Measurements from ENCODE around the gene TRPV6.

The TRPV6 gene

DNA sequence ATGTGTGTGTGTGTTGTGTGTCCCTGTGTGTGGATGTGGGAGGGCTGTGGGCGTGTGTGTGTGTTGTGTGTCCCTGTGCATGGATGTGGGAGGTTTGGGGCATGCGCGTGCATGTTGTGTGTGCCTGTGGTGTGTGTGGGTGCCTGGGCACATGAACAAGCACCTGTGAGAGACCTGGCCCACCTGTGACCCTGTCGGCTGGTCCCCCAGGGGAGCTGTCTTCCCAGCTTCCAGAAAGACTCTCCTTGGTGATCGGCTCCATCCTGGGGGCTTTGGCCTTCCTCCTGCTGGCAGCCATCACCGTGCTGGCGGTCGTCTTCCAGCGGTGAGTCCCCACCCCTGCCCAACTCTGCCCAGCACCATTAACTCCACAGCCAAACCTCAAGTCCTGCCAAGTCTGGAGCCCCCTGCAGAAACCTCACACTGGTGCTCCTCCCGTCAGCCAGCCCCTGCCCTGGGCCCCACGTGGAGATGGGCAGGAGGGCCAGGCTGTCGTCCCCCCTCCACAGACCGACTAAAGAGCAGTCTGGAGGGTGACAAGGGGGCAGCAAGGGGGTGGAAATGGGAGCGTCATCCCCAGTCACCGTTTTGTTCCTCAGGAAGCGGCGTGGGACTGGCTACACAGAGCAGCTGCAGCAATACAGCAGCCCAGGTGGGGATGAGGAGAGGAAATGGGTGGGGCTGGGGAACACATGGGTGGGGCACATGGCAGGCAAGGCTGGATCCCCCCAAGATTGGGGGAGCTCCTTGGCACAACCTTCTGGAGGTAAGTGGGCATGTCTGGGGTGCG, 18.0 kb downstream of the TRPV6 start:
- DNase-seq = no peak

DNA sequence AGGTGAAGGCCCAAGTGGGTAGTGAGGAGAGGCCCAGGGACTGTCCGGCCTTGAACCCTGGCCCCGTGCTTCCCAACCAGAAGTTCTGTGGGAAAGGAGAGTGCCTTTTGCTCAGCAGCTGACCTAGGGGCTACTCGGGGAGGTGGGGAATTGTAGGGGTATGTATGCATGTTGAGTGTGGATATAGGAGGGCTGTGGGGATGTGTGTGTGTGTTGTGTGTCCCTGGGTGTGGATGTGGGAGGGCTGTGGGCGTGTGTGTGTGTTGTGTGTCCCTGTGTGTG, 18.5 kb downstream of the TRPV6 start:
- no peak for DNase-seq

GRCh38 chr7:142866361-142867096, 19.0 kb downstream of the TRPV6 start:
- no peak for DNase-seq

DNA sequence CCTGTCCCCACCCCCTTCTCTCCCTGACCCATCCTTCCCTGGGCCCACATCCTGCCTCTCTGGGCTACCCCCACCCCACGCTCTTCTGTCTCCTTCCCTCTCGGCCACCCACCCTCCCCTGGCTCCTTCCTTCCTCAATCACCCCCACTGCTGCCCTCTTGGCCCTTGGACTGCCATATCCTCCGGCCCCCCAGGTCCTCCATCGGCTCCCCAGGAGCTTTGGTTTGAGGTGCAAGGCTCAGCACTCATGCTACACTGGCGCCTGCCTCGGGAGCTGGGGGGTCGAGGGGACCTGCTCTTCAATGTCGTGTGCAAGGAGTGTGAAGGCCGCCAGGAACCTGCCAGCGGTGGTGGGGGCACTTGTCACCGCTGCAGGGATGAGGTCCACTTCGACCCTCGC, 19.8 kb downstream of the TRPV6 start:
- DNase-seq = no peak

- no peak for DNase-seq
These were observed 20.4 kb downstream of the TRPV6 start for GRCh38 chr7:142864980-142865747.

- DNase-seq = no peak
These were observed 21.5 kb downstream of the TRPV6 start for GRCh38 chr7:142863891-142864685.

DNA sequence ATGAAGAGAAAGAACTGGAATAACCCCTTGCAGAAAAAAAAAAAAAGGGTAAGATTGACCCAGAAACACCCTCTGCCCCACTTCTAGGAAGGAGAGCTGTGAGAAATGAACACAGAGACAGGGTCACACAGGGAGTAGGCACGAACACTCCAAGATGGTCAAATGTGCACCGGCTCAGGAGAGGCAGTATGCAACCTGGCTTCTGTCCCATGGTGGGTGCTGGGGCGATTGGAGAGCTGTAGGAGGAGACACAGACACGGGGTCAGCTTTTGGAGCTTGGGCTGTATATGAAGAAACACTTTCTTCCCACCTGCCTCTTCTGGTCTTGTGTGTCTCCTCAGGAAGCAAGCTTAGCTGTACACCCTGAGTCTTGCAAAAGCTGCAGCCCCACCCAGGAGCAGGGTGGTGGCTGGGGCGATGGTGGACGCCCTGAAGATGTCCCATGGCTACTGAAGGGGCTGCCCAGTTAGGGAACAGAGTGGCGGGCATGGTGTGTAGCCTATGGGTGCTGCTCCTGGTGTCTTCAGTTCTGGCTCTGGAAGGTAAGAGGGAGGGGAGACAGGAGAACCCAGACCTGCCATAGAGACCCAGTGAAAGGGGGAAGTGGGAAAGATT, 22.7 kb downstream of the TRPV6 start:
- no peak for DNase-seq

GRCh38 chr7:142862351-142862750, 23.2 kb downstream of the TRPV6 start:
- DNase-seq = no peak

DNA sequence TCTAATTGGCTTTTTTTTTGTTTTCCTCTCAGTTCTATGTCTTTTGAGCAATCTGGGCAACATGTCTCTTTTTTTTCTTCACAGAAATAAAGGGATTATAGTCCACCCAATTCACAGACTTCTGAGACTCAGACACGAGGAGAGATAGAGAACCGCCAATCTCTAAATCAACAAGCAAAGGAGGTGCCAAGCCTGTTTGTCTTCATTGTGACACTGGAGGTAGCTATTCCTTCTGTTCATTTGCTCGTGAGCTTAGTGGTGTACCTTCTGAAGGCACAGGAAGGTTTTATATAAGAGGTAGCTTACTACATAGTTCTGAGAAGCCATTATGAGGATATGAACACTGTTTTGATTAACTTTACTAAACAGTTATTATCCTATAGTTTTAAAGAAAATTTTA, 24.6 kb downstream of the TRPV6 start:
- no peak for DNase-seq

- DNase-seq = no peak
These were observed 25.7 kb downstream of the TRPV6 start for GRCh38 chr7:142859829-142860228.

GRCh38 chr7:142859411-142859810, 26.1 kb downstream of the TRPV6 start:
- DNase-seq = no peak

- DNase-seq = no peak
These were observed 27.9 kb downstream of the TRPV6 start for GRCh38 chr7:142857625-142858024.

- no peak for DNase-seq
These were observed 28.8 kb downstream of the TRPV6 start for GRCh38 chr7:142856565-142857245.

DNA sequence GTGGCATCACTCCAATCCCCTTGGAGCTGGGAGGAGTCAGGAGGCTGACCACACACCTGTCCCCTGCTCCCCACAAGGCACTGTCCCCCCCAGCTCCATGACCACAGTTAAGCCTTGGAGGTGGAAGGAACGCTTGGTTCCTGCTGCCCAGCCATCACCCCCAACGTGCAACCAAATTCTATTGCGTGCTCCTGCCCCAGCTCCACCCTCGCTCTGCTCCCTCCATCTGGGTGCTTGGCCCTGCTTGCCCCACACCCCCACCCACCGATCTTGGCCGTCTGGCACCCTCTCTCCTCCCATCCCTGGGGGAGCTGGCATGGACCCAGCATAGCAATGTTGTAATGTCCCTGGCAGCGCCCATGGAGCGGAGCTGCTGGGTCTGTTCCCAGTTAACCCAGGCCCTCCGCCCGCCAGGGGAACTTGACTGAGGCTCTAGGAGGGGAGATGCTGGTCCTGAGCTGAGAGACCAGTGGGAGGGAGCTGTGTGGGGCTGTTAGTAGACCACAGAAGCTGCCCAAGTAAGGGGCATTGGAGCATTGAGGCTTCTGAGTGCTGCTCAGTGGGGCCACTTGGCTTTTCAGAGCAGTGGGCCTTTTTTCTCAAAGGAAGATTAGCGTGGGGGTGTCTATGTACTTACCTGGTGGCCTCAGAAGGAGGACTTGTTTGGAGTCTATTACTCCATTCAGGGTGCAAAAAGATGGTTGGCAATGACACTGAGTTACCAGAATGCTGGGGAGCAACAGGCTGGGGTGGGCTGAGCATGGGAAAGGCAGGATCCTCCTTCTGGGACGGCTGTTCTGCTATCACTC, 29.6 kb downstream of the TRPV6 start:
- DNase-seq = no peak

DNA sequence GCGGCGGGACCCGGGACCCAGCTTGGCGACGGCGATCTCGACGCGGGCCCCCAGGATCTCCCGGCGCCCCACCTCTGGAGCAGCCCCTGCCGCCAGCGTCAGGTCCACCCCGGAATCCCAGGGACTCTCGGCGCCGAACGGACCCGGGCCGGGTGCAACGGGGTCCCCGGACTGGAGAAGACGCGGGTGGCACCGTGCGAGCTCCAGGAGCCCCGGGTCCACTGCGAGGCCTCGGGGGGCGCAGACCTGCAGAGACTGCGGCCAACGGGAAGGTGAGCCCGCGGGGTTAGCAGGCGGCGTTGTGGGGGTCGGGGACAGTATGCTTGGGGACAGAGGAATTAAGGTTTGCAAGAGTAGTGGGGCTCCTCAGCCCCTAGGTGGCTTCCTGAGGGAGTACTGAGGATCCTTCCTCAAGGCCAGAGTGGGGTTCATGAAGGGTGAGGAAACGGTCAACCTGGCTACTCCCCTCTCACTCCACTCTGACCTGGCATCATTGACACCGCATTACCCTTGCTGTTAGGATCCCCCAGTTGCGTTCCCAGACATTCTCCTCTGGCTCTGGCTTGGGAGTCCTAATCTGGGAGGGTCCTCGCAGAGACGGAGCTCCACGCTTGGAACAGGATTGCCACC, 30.3 kb downstream of the TRPV6 start:
- no peak for DNase-seq

- no peak for DNase-seq
These were observed 31.0 kb downstream of the TRPV6 start, which contains the start of gene EPHB6 for GRCh38 chr7:142854372-142855113. EPHB6 (plus strand) TSS chr7:142855076; CDS start chr7:142863228, 8,152 bp downstream.

DNA sequence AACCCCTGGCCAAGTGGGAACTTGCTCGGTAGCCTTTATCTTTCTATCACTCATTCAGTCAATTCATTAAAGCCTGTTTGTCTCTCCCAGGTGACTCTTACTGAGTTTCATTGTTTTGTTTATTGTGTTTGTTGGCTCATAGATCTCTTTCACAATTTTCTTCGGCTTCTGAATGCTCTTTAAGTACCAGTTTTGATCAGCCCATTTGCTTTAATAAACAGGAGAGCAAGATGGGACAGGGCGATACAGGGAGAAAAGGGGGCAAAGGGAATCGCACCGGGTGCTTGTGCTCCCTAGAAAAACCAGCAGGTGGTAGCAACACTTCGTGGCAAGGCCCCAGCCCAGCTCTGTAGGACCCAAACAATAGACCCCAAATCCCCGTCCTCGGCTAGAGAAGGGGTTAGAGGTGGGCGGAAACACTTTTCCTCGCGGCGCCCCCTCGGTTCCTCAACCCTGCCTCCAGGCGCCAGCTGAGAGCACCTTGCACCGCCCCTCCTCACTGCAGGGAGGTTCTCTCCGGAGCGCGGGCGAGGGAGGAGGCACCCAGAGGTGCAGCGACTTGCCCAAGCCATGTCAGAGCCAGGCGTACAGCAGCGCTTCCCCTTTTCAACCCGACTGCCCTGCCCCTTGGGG, 31.7 kb downstream of the TRPV6 start:
- peak; percentile 37 for DNase-seq

DNA sequence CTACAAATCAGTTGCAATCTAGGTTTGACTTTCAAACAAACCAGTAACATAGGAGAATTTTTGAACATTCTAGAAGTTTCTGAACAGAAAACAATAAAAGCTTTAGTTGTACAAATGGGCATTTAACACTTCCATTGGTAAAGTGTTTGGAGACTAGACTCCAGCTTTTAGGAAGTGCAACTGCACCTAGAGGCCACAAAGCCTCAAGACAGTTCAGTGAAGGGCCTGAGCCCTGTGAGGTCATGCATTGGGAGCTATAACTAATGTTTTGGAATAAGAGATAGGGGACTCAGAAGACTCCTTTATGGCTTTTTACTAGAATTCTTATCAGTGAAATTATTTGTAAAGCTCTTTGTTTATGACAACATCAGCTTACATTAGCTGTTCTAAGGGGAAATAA, 33.6 kb downstream of the TRPV6 start:
- DNase-seq = no peak

- DNase-seq = no peak
These were observed 34.3 kb downstream of the TRPV6 start for GRCh38 chr7:142851269-142851668.
